LNCaP clone FGC (cell line): ENCODE results near the gene PTPRE.
A peak's percentile ranks its signal among the peaks of the same experiment; 100 is the strongest.

Experiments used
- DNase-seq: peaks from one replicate; pipeline ENCODE4 v3.0.0-alpha.2; 2011; ENCODE audit warnings: low read depth
- H3K4me3 ChIP-seq: 2 replicates; pipeline ENCODE4 v1.5.1; 2011; ENCODE audit warnings: mild to moderate bottlenecking, low read depth, low read length, control low read depth
- CTCF ChIP-seq: IDR thresholded peaks from 2 replicates; pipeline ENCODE4 v1.5.1; 2012; ENCODE audit warnings: mild to moderate bottlenecking; ENCODE audit not compliant: control insufficient read depth, insufficient read depth; ENCODE audit errors: extremely low read depth

PTPRE gene

DNA sequence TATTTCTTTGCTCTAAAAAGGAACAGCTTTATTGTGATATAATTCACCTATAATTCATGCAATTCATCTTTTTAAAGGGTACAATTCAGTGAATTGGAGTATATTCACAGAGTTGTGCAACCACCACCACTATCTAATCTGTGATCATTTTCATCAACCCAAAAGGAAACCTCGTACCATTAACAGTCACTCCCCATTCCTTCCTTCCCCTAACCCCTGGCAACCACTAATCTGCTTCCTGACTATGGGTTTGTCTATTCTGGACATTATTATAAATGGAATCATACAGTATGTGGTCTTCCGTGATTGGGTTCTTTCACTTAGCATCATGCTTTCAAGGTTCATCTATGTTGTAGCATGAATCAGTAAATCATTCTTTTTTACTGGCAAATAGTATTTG is 167.0 kb downstream of the PTPRE start:
- no peak for DNase-seq
- H3K4me3 ChIP-seq, result no peak overlapping the region
- no peak for TF ChIP-seq CTCF

DNA sequence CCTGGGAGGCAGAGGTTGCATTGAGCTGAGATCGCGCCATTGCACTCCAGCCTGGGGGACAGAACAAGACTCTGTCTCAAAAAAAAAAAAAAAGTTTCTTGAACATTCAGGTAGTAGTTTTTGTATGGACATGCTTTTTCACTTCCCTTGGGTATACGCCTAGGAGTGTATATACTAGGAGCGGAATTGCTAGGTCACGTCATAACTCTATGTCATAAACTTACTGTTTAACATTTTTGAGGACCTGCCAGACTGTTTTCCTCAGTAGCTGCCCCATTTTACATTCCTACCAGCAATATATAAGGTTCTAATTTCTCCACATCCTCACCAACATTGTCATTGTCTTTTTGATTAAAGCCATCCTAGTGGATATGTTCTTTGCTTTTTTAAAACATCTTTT is 167.7 kb downstream of the PTPRE start:
- DNase-seq, result no peak
- no peak for TF ChIP-seq CTCF
- H3K4me3 ChIP-seq, result no peak overlapping the region

DNA sequence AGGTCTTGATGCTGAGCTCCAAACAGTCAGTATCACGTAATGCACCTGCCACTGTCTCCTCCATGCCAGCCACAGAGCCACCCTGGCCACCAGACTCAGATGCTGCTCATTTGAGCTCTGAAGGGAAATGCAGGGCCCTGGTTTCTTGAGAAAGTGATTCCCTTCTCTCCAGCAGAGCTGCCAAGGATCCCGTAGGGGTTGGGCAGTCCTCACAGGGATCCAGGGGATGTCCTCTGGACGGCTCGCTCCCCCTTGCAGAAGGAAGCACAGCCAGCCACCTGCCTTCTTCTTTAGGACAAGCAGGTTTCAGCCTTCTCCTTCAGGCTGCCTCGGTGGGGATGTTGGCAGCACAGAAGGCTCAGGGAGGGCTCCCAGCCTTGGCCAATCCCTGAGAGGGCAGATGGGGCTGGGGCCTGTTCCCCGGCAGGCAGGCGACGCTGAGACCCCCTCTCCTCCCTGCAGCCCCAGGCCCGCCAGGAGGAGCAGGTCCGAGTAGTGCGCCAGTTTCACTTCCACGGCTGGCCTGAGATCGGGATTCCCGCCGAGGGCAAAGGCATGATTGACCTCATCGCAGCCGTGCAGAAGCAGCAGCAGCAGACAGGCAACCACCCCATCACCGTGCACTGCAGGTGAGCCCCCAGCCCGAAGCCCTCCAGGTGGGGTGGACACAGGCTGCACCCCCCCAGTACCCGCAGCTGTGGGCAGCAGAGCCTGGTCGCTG is 170.4 kb downstream of the PTPRE start:
- no peak overlapping the region for H3K4me3 ChIP-seq
- no peak for TF ChIP-seq CTCF
- no peak for DNase-seq

DNA sequence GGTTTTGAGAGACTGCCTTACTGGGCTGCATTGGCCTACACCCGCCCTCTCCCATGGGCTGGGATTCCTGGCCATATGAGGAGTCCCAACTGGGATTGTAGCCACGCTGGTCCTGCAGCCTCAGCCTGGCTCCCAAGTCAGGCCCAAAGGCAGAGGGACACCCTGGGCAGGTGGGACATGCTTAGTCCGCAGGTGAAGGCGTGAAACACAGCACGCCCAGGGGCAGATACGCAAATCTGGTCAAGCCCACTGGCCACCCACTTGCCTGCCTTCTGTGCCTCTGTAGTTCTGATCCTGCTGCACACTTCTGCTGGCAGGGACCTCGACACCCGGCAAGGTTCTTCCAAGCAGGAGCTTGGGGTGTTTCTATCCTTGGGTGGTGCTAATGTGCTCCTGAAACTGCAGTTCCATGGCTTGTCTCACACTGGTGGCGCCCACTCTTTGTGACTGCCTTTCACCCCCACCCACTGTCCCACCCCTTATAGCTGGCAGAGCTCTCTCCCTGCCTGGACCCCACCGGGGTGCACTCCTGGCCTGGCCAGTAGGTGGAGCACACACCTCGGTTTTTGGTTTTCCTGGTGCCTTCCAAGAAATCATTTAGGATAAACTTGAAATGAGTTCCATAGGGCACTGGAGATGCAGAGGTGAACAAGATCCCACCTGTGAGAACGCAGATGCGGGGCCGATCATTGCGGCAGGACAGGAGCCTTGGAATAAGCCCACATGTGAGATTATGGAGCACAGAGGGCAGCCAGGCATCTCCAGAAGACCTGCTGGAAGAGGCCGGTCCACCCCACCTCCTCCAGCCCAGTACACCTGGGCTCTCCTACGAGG is 171.4 kb downstream of the PTPRE start:
- no peak for DNase-seq
- H3K4me3 ChIP-seq, result no peak overlapping the region
- peak; percentile 91 for TF ChIP-seq CTCF

- no peak for DNase-seq
- no peak for TF ChIP-seq CTCF
- H3K4me3 ChIP-seq, result no peak overlapping the region
These were observed 173.3 kb downstream of the PTPRE start for GRCh38 chr10:128080231-128080630.

DNA sequence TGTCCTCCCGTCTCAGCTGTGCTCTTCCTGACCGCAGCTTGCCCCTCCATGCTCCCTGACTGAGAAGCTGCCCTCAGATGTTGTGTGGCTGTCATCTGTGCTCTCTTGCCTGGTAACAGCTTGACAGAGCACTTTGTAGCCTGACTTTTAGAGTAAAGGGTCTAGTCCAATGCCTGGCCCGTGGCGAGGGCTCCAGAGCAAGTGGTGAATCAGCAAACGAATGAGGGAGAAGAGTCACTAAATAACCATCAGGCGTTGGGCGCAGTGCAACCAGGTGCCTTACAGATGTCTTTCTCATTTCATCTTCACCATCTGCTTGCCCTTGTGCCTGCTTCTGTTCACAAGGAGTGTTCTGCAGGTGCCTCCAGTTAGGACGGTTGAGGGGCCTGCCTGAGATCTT is 173.7 kb downstream of the PTPRE start:
- DNase-seq, result no peak
- no peak for TF ChIP-seq CTCF
- no peak overlapping the region for H3K4me3 ChIP-seq
